Left forelimb (tissue), 1 donor: Measurements from ENCODE around the gene MUS81.
"Not testable (repeated sequence)": the region's sequence is repeated elsewhere in the genome, so short reads cannot be mapped to it uniquely, and the experiment has no call there.

Experiments used
- DNase-seq: peaks from one replicate; pipeline ENCODE4 v3.0.0-alpha.2; 2018; ENCODE audit warnings: low spot score

MUS81 gene

GRCh38 chr11:65873318-65874156, 13.3 kb downstream of the MUS81 start:
- DNase-seq, result peak; percentile 97

- DNase-seq, result no peak
Measured at GRCh38 chr11:65879617-65880016, 19.4 kb downstream of the MUS81 start, which contains the start of gene CTSW. CTSW (plus strand) TSS chr11:65879837; CDS start chr11:65879855, 18 bp downstream.

GRCh38 chr11:65880027-65880426, 19.8 kb downstream of the MUS81 start:
- no peak for DNase-seq

GRCh38 chr11:65880844-65881421, 20.7 kb downstream of the MUS81 start:
- no peak for DNase-seq

DNA sequence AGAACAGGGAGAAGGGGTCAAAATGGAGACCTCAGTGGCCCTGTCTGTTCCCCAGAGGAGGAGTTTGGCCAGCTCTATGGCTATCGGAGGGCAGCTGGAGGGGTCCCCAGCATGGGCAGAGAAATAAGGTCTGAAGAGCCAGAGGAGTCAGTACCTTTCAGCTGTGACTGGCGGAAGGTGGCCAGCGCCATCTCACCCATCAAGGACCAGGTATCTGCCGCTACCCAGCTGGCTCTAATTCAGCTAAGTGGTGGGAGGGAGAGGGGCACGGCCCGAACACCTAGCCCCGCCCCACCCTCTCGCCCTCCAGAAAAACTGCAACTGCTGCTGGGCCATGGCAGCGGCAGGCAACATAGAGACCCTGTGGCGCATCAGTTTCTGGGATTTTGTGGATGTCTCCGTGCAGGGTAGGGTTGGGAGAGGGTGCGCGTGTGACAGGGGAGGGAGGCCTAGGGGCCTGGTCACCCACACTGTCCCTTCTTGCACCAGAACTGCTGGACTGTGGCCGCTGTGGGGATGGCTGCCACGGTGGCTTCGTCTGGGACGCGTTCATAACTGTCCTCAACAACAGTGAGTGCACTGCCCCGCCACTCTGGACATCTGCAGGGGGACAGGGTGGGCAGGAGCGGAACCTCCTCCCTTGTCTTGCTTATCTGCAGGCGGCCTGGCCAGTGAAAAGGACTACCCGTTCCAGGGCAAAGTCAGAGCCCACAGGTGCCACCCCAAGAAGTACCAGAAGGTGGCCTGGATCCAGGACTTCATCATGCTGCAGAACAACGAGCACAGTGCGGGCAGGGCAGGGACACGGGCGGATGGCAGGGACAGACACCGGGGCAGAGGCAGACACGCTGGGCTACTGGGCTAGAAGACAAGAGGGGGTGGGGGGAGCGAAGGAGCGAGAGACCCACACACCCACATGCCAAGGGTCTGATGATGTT, 22.2 kb downstream of the MUS81 start:
- DNase-seq, result peak; percentile 59

DNA sequence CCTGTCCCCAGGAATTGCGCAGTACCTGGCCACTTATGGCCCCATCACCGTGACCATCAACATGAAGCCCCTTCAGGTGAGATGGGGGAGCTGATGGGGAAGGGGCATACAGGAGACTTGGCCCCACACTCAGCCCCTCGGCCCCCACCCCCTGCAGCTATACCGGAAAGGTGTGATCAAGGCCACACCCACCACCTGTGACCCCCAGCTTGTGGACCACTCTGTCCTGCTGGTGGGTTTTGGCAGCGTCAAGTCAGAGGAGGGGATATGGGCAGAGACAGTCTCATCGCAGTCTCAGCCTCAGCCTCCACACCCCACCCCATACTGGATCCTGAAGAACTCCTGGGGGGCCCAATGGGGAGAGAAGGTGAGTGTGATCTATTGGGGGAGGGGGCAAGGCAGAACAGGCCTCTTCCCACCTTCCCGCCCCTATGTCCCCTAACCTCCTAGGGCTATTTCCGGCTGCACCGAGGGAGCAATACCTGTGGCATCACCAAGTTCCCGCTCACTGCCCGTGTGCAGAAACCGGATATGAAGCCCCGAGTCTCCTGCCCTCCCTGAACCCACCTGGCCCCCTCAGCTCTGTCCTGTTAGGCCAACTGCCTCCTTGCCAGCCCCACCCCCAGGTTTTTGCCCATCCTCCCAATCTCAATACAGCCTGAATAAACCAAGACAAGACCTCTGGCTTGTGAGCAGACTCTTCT, 23.0 kb downstream of the MUS81 start:
- DNase-seq, result no peak

DNA sequence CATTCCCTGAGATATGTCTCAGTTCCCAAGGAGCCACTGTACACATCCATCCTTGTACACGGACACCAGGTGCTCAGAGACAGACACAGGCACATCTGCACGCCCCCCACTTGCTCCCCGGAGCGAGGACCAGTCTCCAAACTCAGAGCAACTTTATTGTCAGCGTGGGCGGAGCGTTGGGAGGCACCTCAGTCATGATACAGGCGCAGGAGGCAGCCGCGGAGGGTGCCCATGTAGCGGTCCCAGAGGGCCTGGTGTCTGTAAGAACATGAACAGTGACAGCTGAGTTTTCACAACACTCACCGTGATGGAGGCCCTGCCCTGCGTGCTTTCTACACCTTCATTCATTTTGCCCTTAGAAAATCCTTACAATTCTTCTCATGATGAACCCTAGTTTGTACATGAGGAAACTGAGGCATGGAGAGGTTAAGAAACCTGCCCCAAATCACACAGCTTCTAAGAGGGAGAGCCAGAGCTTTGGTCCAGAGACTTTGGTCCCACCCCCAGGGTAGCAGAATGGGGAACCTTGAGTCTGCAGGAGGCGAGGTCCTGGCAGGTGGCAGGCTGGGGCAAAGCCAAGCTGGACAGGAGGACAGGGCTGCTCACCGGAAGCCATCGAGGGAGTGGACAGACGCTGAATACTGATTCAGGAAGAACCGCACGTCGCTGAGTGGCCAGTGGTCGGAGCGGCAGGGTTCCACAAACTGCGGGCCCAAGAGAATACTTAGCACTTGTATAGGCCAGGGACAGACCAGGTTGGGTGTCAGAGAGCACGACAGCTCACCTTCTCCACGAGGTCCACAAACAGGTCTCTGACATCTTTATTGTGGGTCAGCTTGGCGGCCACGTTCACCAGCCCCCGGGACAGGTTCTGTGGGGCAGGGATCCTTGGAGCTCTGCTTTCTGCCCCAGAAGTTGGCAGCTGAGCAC, 23.8 kb downstream of the MUS81 start:
- DNase-seq, result no peak

DNA sequence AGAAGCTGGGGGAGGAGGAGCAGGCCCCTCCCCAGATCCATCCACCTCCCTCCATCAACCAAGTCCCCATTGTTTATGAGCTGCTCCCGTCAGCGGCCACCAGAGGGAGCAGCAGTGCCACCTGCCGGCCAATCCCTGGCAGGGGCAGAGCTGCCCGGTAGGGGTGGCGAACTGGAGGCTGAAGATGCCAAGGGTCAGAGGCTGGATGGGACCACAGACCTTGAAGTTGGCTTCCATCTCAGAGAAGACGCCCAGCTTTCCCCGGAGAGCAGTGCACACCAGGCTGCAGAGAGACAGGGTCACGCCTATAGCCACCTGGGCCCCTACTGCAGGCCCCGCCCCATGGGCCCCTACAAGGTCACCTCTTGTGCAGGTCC, 24.5 kb downstream of the MUS81 start:
- no peak for DNase-seq

DNA sequence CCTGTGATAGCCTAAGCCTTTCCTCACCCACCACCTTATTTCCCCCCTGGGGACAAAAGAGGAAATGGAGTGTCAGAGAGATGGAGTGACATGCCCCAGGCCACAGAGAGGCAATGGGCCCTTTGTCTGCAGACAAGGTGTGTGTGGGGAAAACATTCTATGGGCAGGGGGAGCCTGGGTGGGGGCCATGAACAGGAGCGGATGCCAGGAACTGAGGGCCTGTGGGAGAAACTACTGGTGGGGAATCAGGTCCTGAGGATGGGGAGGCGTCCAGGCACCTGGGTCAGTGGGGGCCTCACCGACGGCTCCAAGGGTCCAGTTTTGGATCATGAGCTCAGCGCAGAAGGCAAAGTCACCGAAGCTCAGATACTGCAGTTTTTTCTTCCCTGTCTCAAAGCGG, 25.0 kb downstream of the MUS81 start:
- DNase-seq, result no peak

DNA sequence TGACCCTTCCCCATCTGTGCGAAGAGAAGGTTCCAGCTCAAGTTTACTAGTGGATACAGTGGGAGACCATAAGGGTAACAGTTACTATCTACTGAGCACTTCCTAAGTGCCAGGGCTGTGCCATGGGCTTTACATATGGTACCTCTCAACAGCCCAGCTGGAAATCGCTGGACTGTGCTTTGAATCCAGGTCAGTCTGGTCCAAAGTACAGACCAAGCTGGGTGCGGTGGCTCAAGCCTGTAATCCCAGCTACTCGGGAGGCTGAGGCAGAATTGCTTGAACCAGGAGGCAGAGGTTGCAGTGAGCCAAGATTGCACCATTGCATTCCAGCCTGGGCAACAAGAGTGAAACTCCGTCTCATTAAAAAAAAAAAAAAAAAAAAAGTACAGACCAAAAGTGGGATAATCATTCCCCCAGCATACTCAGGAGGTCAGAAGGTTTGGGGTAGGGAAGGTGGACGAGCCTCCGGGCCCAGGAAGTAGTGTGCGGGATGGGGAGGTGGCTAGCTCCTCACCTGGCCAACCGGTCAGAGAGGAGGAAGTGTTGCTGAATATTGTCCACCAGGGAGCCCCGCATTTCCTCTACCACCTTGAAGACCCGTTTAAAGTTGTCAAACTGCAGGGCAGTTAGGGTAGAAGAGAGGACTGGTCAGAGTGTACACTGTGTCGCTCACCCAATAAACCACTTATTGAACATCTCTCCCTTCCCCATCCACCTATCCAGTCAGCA, 25.7 kb downstream of the MUS81 start:
- no peak for DNase-seq

DNA sequence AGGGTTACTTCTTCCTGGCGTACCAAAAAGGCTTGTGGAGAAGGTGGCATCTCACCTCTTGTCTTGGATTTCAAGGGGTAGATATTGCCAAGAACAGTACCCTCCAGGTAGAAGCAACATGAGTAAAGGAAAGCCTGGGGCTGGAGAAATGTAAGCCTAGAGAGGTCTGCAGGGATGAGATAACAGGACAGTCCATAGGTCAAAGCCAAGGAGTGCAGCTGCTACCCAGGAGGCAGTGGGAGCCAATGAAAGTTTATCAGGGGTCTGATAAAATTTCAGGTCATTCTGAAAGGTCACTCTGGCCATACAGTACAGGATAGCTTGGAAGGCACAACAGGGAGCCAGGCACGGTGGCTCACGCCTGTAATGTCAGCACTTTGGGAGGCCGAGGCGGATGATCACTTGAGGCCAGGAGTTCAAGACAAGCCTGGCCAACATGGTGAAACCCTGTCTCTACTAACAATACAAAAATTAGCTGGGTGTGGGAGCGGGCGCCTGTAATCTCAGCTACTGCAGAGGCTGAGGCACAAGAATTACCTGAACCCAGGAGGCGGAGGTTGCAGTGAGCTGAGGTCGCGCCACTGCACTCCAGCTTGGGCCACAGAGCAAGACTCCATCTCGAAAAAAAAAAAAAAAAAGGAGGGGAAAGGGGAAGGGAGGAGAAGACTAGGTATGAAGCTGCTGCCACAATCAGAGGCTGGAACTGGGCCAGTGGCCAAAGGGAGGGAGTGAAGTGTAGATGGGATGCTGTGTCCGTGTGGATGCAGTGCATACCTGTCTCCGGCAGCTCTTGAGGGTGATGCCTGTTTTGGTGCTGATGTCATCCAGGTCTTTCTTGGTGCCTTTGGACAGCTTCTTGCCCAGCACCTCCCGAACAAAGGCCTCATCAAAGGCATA, 26.8 kb downstream of the MUS81 start:
- DNase-seq, result no peak

- no peak for DNase-seq
Measured at GRCh38 chr11:65887723-65888162, 27.5 kb downstream of the MUS81 start.

GRCh38 chr11:65888163-65888814, 28.1 kb downstream of the MUS81 start, which contains the start of gene FIBP:
FIBP (minus strand) TSS chr11:65888471; CDS start chr11:65888418, 53 bp downstream.
- DNase-seq, result peak; percentile 99

GRCh38 chr11:65890324-65891218, 30.3 kb downstream of the MUS81 start, which contains the start of gene CCDC85B:
CCDC85B (plus strand) TSS chr11:65890673; CDS start chr11:65890784, 111 bp downstream.
- peak; percentile 98 for DNase-seq

- DNase-seq, result no peak
Measured at GRCh38 chr11:65891219-65892136, 31.2 kb downstream of the MUS81 start.

- not testable (repeated sequence) for DNase-seq
Measured at GRCh38 chr11:65892137-65892540, 31.9 kb downstream of the MUS81 start.
